Large intestine (tissue), 3 donors: Measurements from ENCODE around the gene PTPRM. TPM values are rescaled to one million over a fixed set of nuclear protein-coding genes. Genes with fewer than 3 reads are reported as not detected.

ENCODE experiments used
- DNase-seq, 2 donors: peaks; one replicate each; pipeline versions ENCODE4 v3.0.0 to v3.0.0-alpha.2; 2013
- H3K27ac ChIP-seq: one replicate; pipeline ENCODE4 v1.5.1; 2013; ENCODE audit warnings: low read length
- H3K27me3 ChIP-seq: 2 replicates; pipeline ENCODE4 v1.6.1; 2013; ENCODE audit warnings: low read length; ENCODE audit not compliant: control insufficient read depth, insufficient read depth
- H3K36me3 ChIP-seq: 2 replicates; pipeline ENCODE4 v1.6.1; 2013; ENCODE audit warnings: low read length; ENCODE audit not compliant: control insufficient read depth, insufficient read depth
- H3K4me1 ChIP-seq: one replicate; pipeline ENCODE4 v1.6.1; 2013; ENCODE audit warnings: low read length; ENCODE audit not compliant: control insufficient read depth, insufficient read depth
- H3K4me3 ChIP-seq: one replicate; pipeline ENCODE4 v1.5.1; 2013; ENCODE audit warnings: low read length
- H3K9me3 ChIP-seq: one replicate; pipeline ENCODE4 v1.6.1; 2013; ENCODE audit warnings: mild to moderate bottlenecking, low read depth, low read length, moderate library complexity; ENCODE audit not compliant: control insufficient read depth
- WGBS: methylation state at CpG from one replicate; pipeline ENCODE4 v1.1.5; 2013; ENCODE audit warnings: low lambda C conversion rate; ENCODE audit not compliant: insufficient coverage; 5-methylcytosine and 5-hydroxymethylcytosine counted together
- polyA plus RNA-seq: library from polyadenylated mRNA; unstranded; fragments of 120-200 nt; gene quantifications from one replicate; pipeline ENCODE4 v1.2.1, GENCODE V29; 2013

PTPRM gene
- polyA plus RNA-seq, 1 donor = 27.2 TPM

- Histone ChIP-seq H3K27me3 (no peaks in the 10 kb centered on the region), H3K9me3 (no peaks in the 10 kb centered on the region), H3K36me3 (no peaks in the 10 kb centered on the region), H3K27ac (no peak overlapping the region), H3K4me1 (no peaks in the 10 kb centered on the region), H3K4me3 (no peak overlapping the region)
- DNase-seq = no peak
- no CpG with 5 or more reads among the region's 1 CpG for WGBS
These were observed 199.7 kb downstream of the PTPRM start for GRCh38 chr18:7766817-7767216.

GRCh38 chr18:7770908-7771307 lies 203.8 kb downstream of the PTPRM start:
- 60% methylated on average over 1 of the region's 4 CpGs for WGBS
- H3K27ac ChIP-seq = no peak overlapping the region
- H3K4me1 ChIP-seq = no peaks in the 10 kb centered on the region
- no peaks in the 10 kb centered on the region for H3K9me3 ChIP-seq
- no peak overlapping the region for H3K4me3 ChIP-seq
- no peaks in the 10 kb centered on the region for H3K27me3 ChIP-seq
- no peaks in the 10 kb centered on the region for H3K36me3 ChIP-seq
- DNase-seq = no peak

GRCh38 chr18:7772510-7772888 lies 205.4 kb downstream of the PTPRM start:
- Histone ChIP-seq H3K4me3 (no peak overlapping the region), H3K9me3 (no peaks in the 10 kb centered on the region), H3K36me3 (no peaks in the 10 kb centered on the region), H3K27ac (no peak overlapping the region), H3K27me3 (no peaks in the 10 kb centered on the region), H3K4me1 (no peaks in the 10 kb centered on the region)
- no peak for DNase-seq

GRCh38 chr18:7772951-7773350 lies 205.8 kb downstream of the PTPRM start:
- H3K9me3 ChIP-seq = no peaks in the 10 kb centered on the region
- H3K4me1 ChIP-seq = no peaks in the 10 kb centered on the region
- H3K27me3 ChIP-seq = no peaks in the 10 kb centered on the region
- 100% methylated on average over 1 of the region's 2 CpGs for WGBS
- no peak for DNase-seq
- H3K4me3 ChIP-seq = no peak overlapping the region
- no peak overlapping the region for H3K27ac ChIP-seq
- no peaks in the 10 kb centered on the region for H3K36me3 ChIP-seq

- no peak overlapping the region for H3K27ac ChIP-seq
- WGBS = 71% methylated on average over 1 of the region's 4 CpGs
- H3K36me3 ChIP-seq = no peaks in the 10 kb centered on the region
- no peaks in the 10 kb centered on the region for H3K4me1 ChIP-seq
- no peaks in the 10 kb centered on the region for H3K9me3 ChIP-seq
- H3K4me3 ChIP-seq = no peak overlapping the region
- DNase-seq = no peak
- H3K27me3 ChIP-seq = no peaks in the 10 kb centered on the region
These were observed 208.0 kb downstream of the PTPRM start for GRCh38 chr18:7775128-7775527.

- 13% methylated on average over 1 of the region's 2 CpGs for WGBS
- Histone ChIP-seq H3K36me3 (no peaks in the 10 kb centered on the region), H3K9me3 (no peaks in the 10 kb centered on the region), H3K27me3 (no peaks in the 10 kb centered on the region), H3K27ac (no peak overlapping the region), H3K4me1 (no peaks in the 10 kb centered on the region), H3K4me3 (no peak overlapping the region)
- DNase-seq = peak in 1 of 2 donors; percentile 59
These were observed 208.7 kb downstream of the PTPRM start for GRCh38 chr18:7775843-7776242.

GRCh38 chr18:7778181-7778580 lies 211.1 kb downstream of the PTPRM start:
- no peaks in the 10 kb centered on the region for H3K9me3 ChIP-seq
- WGBS = 93% methylated on average over 2 of the region's 7 CpGs
- H3K27ac ChIP-seq = no peak overlapping the region
- H3K4me1 ChIP-seq = no peaks in the 10 kb centered on the region
- no peaks in the 10 kb centered on the region for H3K27me3 ChIP-seq
- no peaks in the 10 kb centered on the region for H3K36me3 ChIP-seq
- no peak for DNase-seq
- no peak overlapping the region for H3K4me3 ChIP-seq

GRCh38 chr18:7779211-7779610 lies 212.1 kb downstream of the PTPRM start:
- Histone ChIP-seq H3K36me3 (no peaks in the 10 kb centered on the region), H3K27me3 (no peaks in the 10 kb centered on the region), H3K4me1 (no peaks in the 10 kb centered on the region), H3K4me3 (no peak overlapping the region), H3K9me3 (no peaks in the 10 kb centered on the region), H3K27ac (no peak overlapping the region)
- DNase-seq = no peak
- WGBS = 100% methylated on average over 1 of the region's 3 CpGs

- WGBS = 83% methylated on average over 1 of the region's 4 CpGs
- no peaks in the 10 kb centered on the region for H3K9me3 ChIP-seq
- H3K27me3 ChIP-seq = no peaks in the 10 kb centered on the region
- no peaks in the 10 kb centered on the region for H3K36me3 ChIP-seq
- H3K27ac ChIP-seq = no peak overlapping the region
- no peak for DNase-seq
- no peak overlapping the region for H3K4me3 ChIP-seq
- H3K4me1 ChIP-seq = no peaks in the 10 kb centered on the region
These were observed 217.1 kb downstream of the PTPRM start for GRCh38 chr18:7784171-7784570.

GRCh38 chr18:7786569-7786968 lies 219.5 kb downstream of the PTPRM start:
- Histone ChIP-seq H3K4me1 (no peaks in the 10 kb centered on the region), H3K36me3 (no peaks in the 10 kb centered on the region), H3K27me3 (no peaks in the 10 kb centered on the region), H3K9me3 (no peaks in the 10 kb centered on the region), H3K4me3 (no peak overlapping the region), H3K27ac (no peak overlapping the region)
- no peak for DNase-seq
- WGBS = no CpG with 5 or more reads among the region's 1 CpG

- Histone ChIP-seq H3K4me1 (no peaks in the 10 kb centered on the region), H3K27me3 (no peaks in the 10 kb centered on the region), H3K36me3 (no peaks in the 10 kb centered on the region), H3K27ac (no peak overlapping the region), H3K4me3 (no peak overlapping the region), H3K9me3 (no peaks in the 10 kb centered on the region)
- DNase-seq = no peak
- WGBS = no CpG with 5 or more reads among the region's 2 CpGs
These were observed 220.2 kb downstream of the PTPRM start for GRCh38 chr18:7787339-7787738.
